ENCODE data around the gene PRPF18. TPM values are rescaled to one million over a fixed set of nuclear protein-coding genes. Genes with fewer than 3 reads are reported as not detected.

The PRPF18 gene
- total RNA-seq, 1 donor from 2014 or later: 22.5 TPM

GRCh38 chr10:13628661-13629060, 41.9 kb downstream of the PRPF18 start:
- intact Hi-C loops (cut with DNase I): no loop called here
- TF ChIP-seq CTCF (IDR thresholded peaks at IDR 0.05): no peak
- ATAC-seq (peak; percentile 30 to 61), DNase-seq (no peak)
- Histone ChIP-seq H3K27me3 (ENCODE audit: low read depth) (no peaks in the 10 kb centered on the region), H3K27ac (no peak overlapping the region), H3K36me3 (peaks cover 23% of the 10 kb centered on the region), H3K4me1 (no peaks in the 10 kb centered on the region), H3K9me3 (no peaks in the 10 kb centered on the region), H3K4me3 (no peak overlapping the region)

- H3K9me3 ChIP-seq: no peaks in the 10 kb centered on the region
- no peak overlapping the region for H3K27ac ChIP-seq
- DNase-seq (no peak), ATAC-seq (peak; percentile 64 to 66)
- H3K27me3 ChIP-seq (ENCODE audit: low read depth): no peaks in the 10 kb centered on the region
- intact Hi-C loops (cut with DNase I): no loop called here
- H3K4me3 ChIP-seq: no peak overlapping the region
- TF ChIP-seq CTCF (IDR thresholded peaks at IDR 0.05): no peak
- H3K36me3 ChIP-seq: peaks cover 23% of the 10 kb centered on the region
- H3K4me1 ChIP-seq: no peaks in the 10 kb centered on the region
Observed at GRCh38 chr10:13629116-13629515, 42.4 kb downstream of the PRPF18 start.

GRCh38 chr10:13630231-13630630, 43.5 kb downstream of the PRPF18 start:
- Histone ChIP-seq H3K4me3 (no peak overlapping the region), H3K36me3 (peaks cover 12% of the 10 kb centered on the region), H3K4me1 (no peaks in the 10 kb centered on the region), H3K27me3 (ENCODE audit: low read depth) (no peaks in the 10 kb centered on the region), H3K27ac (no peak overlapping the region), H3K9me3 (no peaks in the 10 kb centered on the region)
- intact Hi-C loops (cut with DNase I): no loop called here
- no peak for TF ChIP-seq CTCF (IDR thresholded peaks at IDR 0.05)
- ATAC-seq (no peak), DNase-seq (no peak)

DNA sequence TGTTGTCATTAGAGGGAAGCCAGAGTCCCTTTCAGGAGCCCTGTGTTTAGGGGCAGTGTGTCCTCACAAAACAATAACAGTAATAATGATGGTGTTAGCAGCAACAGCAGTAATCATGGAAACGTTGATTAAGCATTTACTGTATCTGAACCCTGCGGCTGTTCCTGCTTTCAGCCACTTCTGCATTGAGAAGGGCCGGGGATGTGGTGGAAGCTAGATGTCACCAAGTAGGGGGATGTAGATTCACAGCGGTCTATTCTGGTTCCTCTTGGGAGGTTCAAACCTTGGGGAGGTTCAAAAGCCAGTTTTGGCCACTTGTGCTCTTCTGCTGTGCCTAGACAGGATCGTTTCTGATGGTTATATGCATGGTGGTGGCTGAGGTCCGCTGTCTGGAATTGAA, 44.8 kb downstream of the PRPF18 start:
- Histone ChIP-seq H3K4me3 (no peak overlapping the region), H3K9me3 (no peaks in the 10 kb centered on the region), H3K27ac (no peak overlapping the region), H3K27me3 (ENCODE audit: low read depth) (no peaks in the 10 kb centered on the region), H3K36me3 (peaks cover 9% of the 10 kb centered on the region), H3K4me1 (no peaks in the 10 kb centered on the region)
- intact Hi-C loops (cut with DNase I): no loop called here
- DNase-seq (no peak), ATAC-seq (peak in 1 of 2 donors; percentile 39)
- no peak for TF ChIP-seq CTCF (IDR thresholded peaks at IDR 0.05)

GRCh38 chr10:13632440-13632839, 45.7 kb downstream of the PRPF18 start:
- DNase-seq (no peak), ATAC-seq (no peak)
- TF ChIP-seq CTCF (IDR thresholded peaks at IDR 0.05): no peak
- Histone ChIP-seq H3K27ac (peak overlapping the region; percentile 42), H3K36me3 (peaks cover 9% of the 10 kb centered on the region), H3K4me1 (no peaks in the 10 kb centered on the region), H3K27me3 (ENCODE audit: low read depth) (no peaks in the 10 kb centered on the region), H3K9me3 (no peaks in the 10 kb centered on the region), H3K4me3 (no peak overlapping the region)
- intact Hi-C loops (cut with DNase I): no loop called here
